ENCODE measurements around the gene CINP. TPM values are rescaled to one million over a fixed set of nuclear protein-coding genes. Genes with fewer than 3 reads are reported as not detected.
"Not testable (repeated sequence)": the region's sequence is repeated elsewhere in the genome, so short reads cannot be mapped to it uniquely, and the experiment has no call there.

The CINP gene
- total RNA-seq, 1 donor from 2014 or later = 34.2 TPM

- Mint-ChIP-seq H3K36me3 (peaks cover 15% of the 10 kb centered on the region), H3K4me1 (ENCODE audit: unreplicated experiment) (no peaks in the 10 kb centered on the region), H3K27ac (no peak overlapping the region), H3K9me3 (no peaks in the 10 kb centered on the region), H3K4me3 (no peak overlapping the region), H3K27me3 (no peaks in the 10 kb centered on the region)
- no peak for TF ChIP-seq CTCF (conservative IDR thresholded peaks at IDR 0.05)
- no peak for DNase-seq (ENCODE audit: extremely low spot score, unreplicated experiment)
Observed at GRCh38 chr14:102356280-102356679, 6.4 kb downstream of the CINP start.

- DNase-seq (ENCODE audit: extremely low spot score, unreplicated experiment) = no peak
- Mint-ChIP-seq H3K27ac (no peak overlapping the region), H3K27me3 (no peaks in the 10 kb centered on the region), H3K36me3 (peaks cover 21% of the 10 kb centered on the region), H3K4me1 (ENCODE audit: unreplicated experiment) (no peaks in the 10 kb centered on the region), H3K4me3 (no peak overlapping the region), H3K9me3 (no peaks in the 10 kb centered on the region)
- TF ChIP-seq CTCF (conservative IDR thresholded peaks at IDR 0.05) = no peak
Observed at GRCh38 chr14:102353126-102353619, 9.5 kb downstream of the CINP start.

- Mint-ChIP-seq H3K4me3 (no peak overlapping the region), H3K4me1 (ENCODE audit: unreplicated experiment) (no peaks in the 10 kb centered on the region), H3K27ac (no peak overlapping the region), H3K36me3 (peaks cover 18% of the 10 kb centered on the region), H3K9me3 (no peaks in the 10 kb centered on the region), H3K27me3 (no peaks in the 10 kb centered on the region)
- no peak for DNase-seq (ENCODE audit: extremely low spot score, unreplicated experiment)
- no peak for TF ChIP-seq CTCF (conservative IDR thresholded peaks at IDR 0.05)
Observed at GRCh38 chr14:102352213-102352612, 10.5 kb downstream of the CINP start.

- H3K27ac Mint-ChIP-seq; H3K4me1 Mint-ChIP-seq (ENCODE audit: unreplicated experiment); H3K4me3 Mint-ChIP-seq; DNase-seq (ENCODE audit: extremely low spot score, unreplicated experiment); H3K9me3 Mint-ChIP-seq; H3K27me3 Mint-ChIP-seq: not testable (repeated sequence)
- peaks cover 15% of the 10 kb centered on the region for H3K36me3 Mint-ChIP-seq
Observed at GRCh38 chr14:102351593-102351992, 11.1 kb downstream of the CINP start.

GRCh38 chr14:102351023-102351422, 11.7 kb downstream of the CINP start:
- Mint-ChIP-seq H3K9me3 (no peaks in the 10 kb centered on the region), H3K4me3 (no peak overlapping the region), H3K4me1 (ENCODE audit: unreplicated experiment) (no peaks in the 10 kb centered on the region), H3K27me3 (no peaks in the 10 kb centered on the region), H3K27ac (no peak overlapping the region), H3K36me3 (peaks cover 14% of the 10 kb centered on the region)
- DNase-seq (ENCODE audit: extremely low spot score, unreplicated experiment) = no peak
- TF ChIP-seq CTCF (conservative IDR thresholded peaks at IDR 0.05) = no peak

GRCh38 chr14:102348376-102348775, 14.3 kb downstream of the CINP start:
- Mint-ChIP-seq H3K27me3 (no peaks in the 10 kb centered on the region), H3K4me1 (ENCODE audit: unreplicated experiment) (no peaks in the 10 kb centered on the region), H3K36me3 (peaks cover 17% of the 10 kb centered on the region), H3K4me3 (no peak overlapping the region), H3K9me3 (no peaks in the 10 kb centered on the region), H3K27ac (no peak overlapping the region)
- DNase-seq (ENCODE audit: extremely low spot score, unreplicated experiment) = no peak
- TF ChIP-seq CTCF (conservative IDR thresholded peaks at IDR 0.05) = no peak

All from type B pancreatic cell (in vitro differentiated cells).